Stomach (tissue), 9 donors: Measurements from ENCODE around the gene TET2. TPM values are rescaled to one million over a fixed set of nuclear protein-coding genes. Genes with fewer than 3 reads are reported as not detected.

Experiments used
- DNase-seq, 2 donors: peaks; one replicate each; pipeline versions ENCODE4 v3.0.0 to v3.0.0-alpha.2; 2013 to 2019
- H3K27ac ChIP-seq, 5 donors: fragments of 200-600 bp in 4 of 5; sonication (generic) in 4 of 5; one replicate each; pipeline ENCODE4 v1.5.1; 2013 to 2019; ENCODE audit warnings: mild to moderate bottlenecking in 1 of 5, moderate library complexity in 1 of 5
- H3K27me3 ChIP-seq, 3 donors: fragments of 200-600 bp; sonication (generic); one replicate each; pipeline ENCODE4 v1.5.1; 2017 to 2019; ENCODE audit warnings: mixed run types in 1 of 3
- H3K36me3 ChIP-seq, 4 donors: fragments of 200-600 bp; sonication (generic); 1 replicate in 3 of 4; 2 replicates in 1 of 4; pipeline ENCODE4 v1.5.1; 2016 to 2019
- H3K4me1 ChIP-seq, 4 donors: fragments of 200-600 bp; sonication (generic); one replicate each; pipeline ENCODE4 v1.5.1; 2016 to 2019
- H3K4me3 ChIP-seq, 4 donors: fragments of 200-600 bp; sonication (generic) in 3 of 4; one replicate each; pipeline ENCODE4 v1.5.1; 2016 to 2019; ENCODE audit warnings: mild to moderate bottlenecking in 1 of 4
- H3K9me3 ChIP-seq, 4 donors: fragments of 200-600 bp; sonication (generic); one replicate each; pipeline ENCODE4 v1.5.1; 2016 to 2019
- EP300 ChIP-seq: sonication (generic); formaldehyde crosslinking; IDR thresholded peaks from one replicate; pipeline ENCODE4 v1.6.1; 2017; ENCODE audit warnings: antibody characterized with exemption
- POLR2A ChIP-seq, 4 donors: fragments of 450-650 bp; IDR thresholded peaks; one replicate each; pipeline ENCODE4 v1.6.1; 2016; ENCODE audit warnings: antibody characterized with exemption in 4 of 4, control low read depth in 2 of 4, mild to moderate bottlenecking in 1 of 4, moderate library complexity in 1 of 4
- POLR2AphosphoS5 ChIP-seq, 3 donors: sonication (generic); formaldehyde crosslinking; IDR thresholded peaks; one replicate each; pipeline ENCODE4 v1.6.1; 2016; ENCODE audit warnings: antibody characterized with exemption in 3 of 3
- WGBS, 5 donors: extraction: QIAGEN DNeasy Blood & Tissue Kit in 3 of 5; methylation state at CpG; one replicate each; pipeline versions ENCODE4 v1.1.5 to v1.1.7; 2013 to 2018; 5-methylcytosine and 5-hydroxymethylcytosine counted together
- intact Hi-C: fragments of 100-400 bp; cut with DNase I; formaldehyde crosslinking; loops from one replicate; pipeline ENCODE4 v1.15.1; 2023; ENCODE audit warnings: low total_unique reads
- polyA plus RNA-seq, 3 donors: library from polyadenylated mRNA; stranded (reverse); fragments of 200-250 nt; gene quantifications; one replicate each; pipeline ENCODE4 v1.2.3, GENCODE V29; 2013
- total RNA-seq, 5 donors: library from RNA; depleted of rRNA; stranded (reverse); fragments of >200 nt; gene quantifications; one replicate each; pipeline versions ENCODE4 v1.1.0 to v1.2.3, GENCODE V29; 2014 to 2016
- TF ChIP-seq, protein P1 (sequence below), 7 experiments: fragments of 450-650 bp in 4 of 7; fragments of 200-600 bp in 3 of 7; sonication (generic) in 3 of 7; IDR thresholded peaks; one replicate each; pipeline ENCODE4 v1.5.1; 2016 to 2019; ENCODE audit warnings: antibody characterized with exemption in 7 of 7, control low read depth in 2 of 7, mild to moderate bottlenecking in 1 of 7
- donor health status: healthy with polysubstance abuse.
- donor health status: Bipolar disorder and iron deficiency.
- donor health status: healthy.

TET2 gene
- total and polyA plus RNA-seq, 8 donors, result 1.7 to 30.3 (median 21.7) TPM

DNA sequence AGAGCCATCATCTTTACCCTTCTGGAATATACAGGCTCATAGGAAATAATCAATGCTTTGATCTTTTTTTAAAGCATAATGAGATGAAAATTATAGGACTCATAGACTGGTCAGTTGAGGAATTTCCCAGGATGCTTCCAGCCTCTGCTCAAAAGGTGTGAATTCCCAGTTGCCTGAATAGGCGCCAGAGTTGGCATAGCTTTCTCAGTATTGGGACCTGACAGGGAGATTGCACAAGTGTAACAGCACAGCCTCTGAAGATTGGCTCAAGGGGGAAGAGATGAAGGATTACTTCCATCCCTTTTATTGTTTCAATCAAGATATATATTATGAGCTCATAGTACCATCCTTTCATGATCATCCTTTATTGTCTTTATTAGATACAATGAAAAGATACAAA is 17.9 kb downstream of the TET2 start:
- H3K27ac ChIP-seq, result no peak overlapping the region
- no peaks in the 10 kb centered on the region for H3K27me3 ChIP-seq
- WGBS, 5 donors, result 93 to 96% (median 95%) methylated on average over 1 of the region's 1 CpG
- peaks cover 0 to 22% (median 10%) of the 10 kb centered on the region in 4 donors for H3K4me1 ChIP-seq
- H3K9me3 ChIP-seq, result no peaks in the 10 kb centered on the region
- no peaks in the 10 kb centered on the region for H3K36me3 ChIP-seq
- TF ChIP-seq EP300, result no peak
- TF ChIP-seq, protein P1, sequence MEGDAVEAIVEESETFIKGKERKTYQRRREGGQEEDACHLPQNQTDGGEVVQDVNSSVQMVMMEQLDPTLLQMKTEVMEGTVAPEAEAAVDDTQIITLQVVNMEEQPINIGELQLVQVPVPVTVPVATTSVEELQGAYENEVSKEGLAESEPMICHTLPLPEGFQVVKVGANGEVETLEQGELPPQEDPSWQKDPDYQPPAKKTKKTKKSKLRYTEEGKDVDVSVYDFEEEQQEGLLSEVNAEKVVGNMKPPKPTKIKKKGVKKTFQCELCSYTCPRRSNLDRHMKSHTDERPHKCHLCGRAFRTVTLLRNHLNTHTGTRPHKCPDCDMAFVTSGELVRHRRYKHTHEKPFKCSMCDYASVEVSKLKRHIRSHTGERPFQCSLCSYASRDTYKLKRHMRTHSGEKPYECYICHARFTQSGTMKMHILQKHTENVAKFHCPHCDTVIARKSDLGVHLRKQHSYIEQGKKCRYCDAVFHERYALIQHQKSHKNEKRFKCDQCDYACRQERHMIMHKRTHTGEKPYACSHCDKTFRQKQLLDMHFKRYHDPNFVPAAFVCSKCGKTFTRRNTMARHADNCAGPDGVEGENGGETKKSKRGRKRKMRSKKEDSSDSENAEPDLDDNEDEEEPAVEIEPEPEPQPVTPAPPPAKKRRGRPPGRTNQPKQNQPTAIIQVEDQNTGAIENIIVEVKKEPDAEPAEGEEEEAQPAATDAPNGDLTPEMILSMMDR (IDR thresholded peaks at IDR 0.05), result no peak
- no peak for DNase-seq
- H3K4me3 ChIP-seq, result no peak overlapping the region
- intact Hi-C loops, result no loop called here

DNA sequence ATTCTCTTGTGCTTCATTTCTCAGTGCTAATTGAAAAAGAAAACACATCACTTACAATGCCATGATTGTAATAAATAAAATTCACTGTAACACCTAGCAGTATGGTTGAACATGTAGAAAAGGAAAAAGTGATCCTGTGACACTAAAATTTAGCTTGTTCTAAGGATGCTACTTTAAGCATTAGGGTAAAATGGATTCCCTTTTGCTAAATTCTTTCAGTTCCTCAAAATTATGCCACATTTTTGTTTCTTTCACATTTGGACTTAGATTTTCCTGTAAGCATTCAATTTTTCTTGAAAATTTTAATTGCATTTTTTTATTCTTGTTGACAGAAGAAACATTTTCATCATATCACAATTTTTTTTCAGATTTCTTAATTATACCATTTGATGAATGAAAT is 19.4 kb downstream of the TET2 start:
- H3K4me1 ChIP-seq, result peaks cover 0 to 29% (median 16%) of the 10 kb centered on the region in 4 donors
- no peak overlapping the region for H3K27ac ChIP-seq
- intact Hi-C loops, result no loop called here
- H3K9me3 ChIP-seq, result no peaks in the 10 kb centered on the region
- no peak for DNase-seq
- no peak overlapping the region for H3K4me3 ChIP-seq
- no peaks in the 10 kb centered on the region for H3K27me3 ChIP-seq
- H3K36me3 ChIP-seq, result no peaks in the 10 kb centered on the region
- no peak for TF ChIP-seq POLR2A (IDR thresholded peaks at IDR 0.05)
- TF ChIP-seq POLR2AphosphoS5 (IDR thresholded peaks at IDR 0.05), result no peak
- TF ChIP-seq EP300, result no peak
- TF ChIP-seq, protein P1 (IDR thresholded peaks at IDR 0.05), result no peak

DNA sequence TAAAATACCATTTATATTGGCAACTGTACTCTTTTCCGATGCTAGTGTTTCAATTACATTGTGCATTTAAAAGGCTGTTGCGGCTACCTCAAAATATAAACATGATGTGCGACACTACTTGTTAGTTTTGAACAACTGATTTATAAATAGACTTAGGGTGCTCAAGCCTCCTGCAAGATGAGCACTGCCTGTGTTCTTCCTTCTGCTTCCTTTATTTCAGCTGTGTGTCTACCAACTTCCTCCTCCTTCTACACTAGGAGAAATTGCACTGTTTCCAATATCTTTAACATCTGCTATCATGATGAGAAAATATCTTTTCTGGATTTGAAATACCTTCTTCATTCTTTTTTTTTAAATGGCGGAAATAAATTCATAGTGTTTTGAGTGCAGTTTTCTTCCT is 24.0 kb downstream of the TET2 start:
- no peak for DNase-seq
- Histone ChIP-seq H3K36me3 (no peaks in the 10 kb centered on the region), H3K4me3 (no peak overlapping the region), H3K27ac (no peak overlapping the region), H3K27me3 (no peaks in the 10 kb centered on the region), H3K9me3 (no peaks in the 10 kb centered on the region), H3K4me1 (peaks cover 0 to 20% (median 4%) of the 10 kb centered on the region in 4 donors)
- intact Hi-C loops, result no loop called here
- TF ChIP-seq POLR2AphosphoS5 (IDR thresholded peaks at IDR 0.05) (no peak), POLR2A (IDR thresholded peaks at IDR 0.05) (no peak), EP300 (no peak)
- TF ChIP-seq, protein P1 (IDR thresholded peaks at IDR 0.05), result no peak
- 76 to 87% (median 85%) methylated on average over 4 of the region's 4 CpGs for WGBS, 5 donors

DNA sequence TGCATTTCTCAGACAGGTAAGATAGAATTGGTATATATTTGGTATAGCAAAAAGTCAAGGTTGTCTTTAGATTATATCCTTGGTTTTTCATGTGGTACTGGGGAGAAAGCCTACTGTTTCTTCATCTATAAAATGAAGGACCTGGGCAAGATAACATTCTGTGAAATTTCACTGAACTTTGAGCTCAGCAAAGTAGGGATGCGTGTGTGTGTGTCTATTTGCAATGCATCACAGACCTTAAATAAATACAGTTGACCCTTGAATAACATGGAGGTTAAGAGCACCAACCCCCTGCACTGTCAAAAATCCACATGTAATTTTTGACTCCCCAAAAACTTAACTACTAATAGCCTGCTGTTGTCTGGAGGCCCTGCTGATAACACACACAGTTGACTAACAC is 25.2 kb downstream of the TET2 start:
- WGBS, 5 donors, result 80 to 96% (median 88%) methylated on average over 1 of the region's 1 CpG
- Histone ChIP-seq H3K27me3 (no peaks in the 10 kb centered on the region), H3K9me3 (no peaks in the 10 kb centered on the region), H3K36me3 (no peaks in the 10 kb centered on the region), H3K27ac (no peak overlapping the region), H3K4me1 (peaks cover 0 to 20% (median 4%) of the 10 kb centered on the region in 4 donors), H3K4me3 (no peak overlapping the region)
- no peak for DNase-seq
- TF ChIP-seq, protein P1 (IDR thresholded peaks at IDR 0.05), result no peak
- TF ChIP-seq POLR2A (IDR thresholded peaks at IDR 0.05), result no peak
- no peak for TF ChIP-seq EP300
- no peak for TF ChIP-seq POLR2AphosphoS5 (IDR thresholded peaks at IDR 0.05)
- intact Hi-C loops, result no loop called here
